H1 (cell line): ENCODE measurements around the gene ZNF300. TPM values are rescaled to one million over a fixed set of nuclear protein-coding genes. Genes with fewer than 3 reads are reported as not detected.
A peak's percentile ranks its signal among the peaks of the same experiment; 100 is the strongest.

Experiments used
- ASH2L ChIP-seq: fragments of 200-600, 300-600 bp; sonication (generic); IDR thresholded peaks from one replicate; pipeline ENCODE4 v1.7.1; 2017; ENCODE audit warnings: low read length
- BACH1 ChIP-seq: IDR thresholded peaks from 2 replicates; pipeline ENCODE4 v1.6.1; 2012; ENCODE audit warnings: low read length, improper control_type of control experiment
- CBX8 ChIP-seq: fragments of 300-800, 300-1000 bp; sonication (generic); IDR thresholded peaks from 2 replicates; pipeline ENCODE4 v1.7.1; 2016; ENCODE audit warnings: low read depth, low read length, borderline replicate concordance
- CHD2 ChIP-seq: IDR thresholded peaks from 2 replicates; pipeline ENCODE4 v1.6.1; 2012; ENCODE audit warnings: low read length, improper control_type of control experiment
- CTBP2 ChIP-seq: IDR thresholded peaks from 2 replicates; pipeline ENCODE4 v1.7.0; 2011; ENCODE audit warnings: borderline replicate concordance, mild to moderate bottlenecking, moderate library complexity, mixed read lengths, low read length; ENCODE audit not compliant: insufficient read depth, insufficient read length
- E2F6 ChIP-seq: IDR thresholded peaks from 2 replicates; pipeline ENCODE4 v1.6.1; 2012; ENCODE audit warnings: inconsistent platforms
- HDAC2 ChIP-seq, 2 experiments: fragments of 300-600 bp in 1 of 2; sonication (generic) in 1 of 2; IDR thresholded peaks; 2 replicates each; pipeline ENCODE4 v1.6.1; 2011 to 2012; ENCODE audit warnings: low read depth in 2 of 2, low read length in 2 of 2, mild to moderate bottlenecking in 2 of 2, moderate library complexity in 2 of 2, borderline replicate concordance in 1 of 2, inconsistent platforms in 1 of 2
- HDAC6 ChIP-seq: IDR thresholded peaks from one replicate; pipeline ENCODE4 v1.7.1; 2012; ENCODE audit warnings: low read depth, mild to moderate bottlenecking, inconsistent platforms, low read length, moderate library complexity
- JUN ChIP-seq: IDR thresholded peaks from 2 replicates; pipeline ENCODE4 v1.6.1; 2011; ENCODE audit warnings: low read depth, mild to moderate bottlenecking, improper control_type of control experiment, low read length
- KDM5A ChIP-seq: fragments of 200-600 bp; IDR thresholded peaks from 2 replicates; pipeline ENCODE4 v1.7.1; 2012; ENCODE audit warnings: mild to moderate bottlenecking, low read length, inconsistent platforms, mixed read lengths
- MAFK ChIP-seq: IDR thresholded peaks from 2 replicates; pipeline ENCODE4 v1.6.1; 2012; ENCODE audit warnings: low read depth, mild to moderate bottlenecking, improper control_type of control experiment, low read length
- PHF8 ChIP-seq: fragments of 200-600 bp; sonication (generic); conservative IDR thresholded peaks from 2 replicates; pipeline ENCODE4 v1.7.1; 2012; ENCODE audit warnings: low read depth, mild to moderate bottlenecking, inconsistent platforms, low read length, moderate library complexity
- POLR2AphosphoS5 ChIP-seq: IDR thresholded peaks from 2 replicates; pipeline ENCODE4 v1.6.1; 2011; ENCODE audit warnings: low read depth, low read length
- POU5F1 ChIP-seq: IDR thresholded peaks from 2 replicates; pipeline ENCODE4 v1.6.1; 2011; ENCODE audit warnings: low read depth, mild to moderate bottlenecking, low read length, moderate library complexity
- RBBP5 ChIP-seq: IDR thresholded peaks from 2 replicates; pipeline ENCODE4 v1.7.1; 2012; ENCODE audit warnings: low read depth, mild to moderate bottlenecking, inconsistent platforms, low read length, moderate library complexity, borderline replicate concordance
- RNF2 ChIP-seq: fragments of 200-900, 300-1000 bp; sonication (generic); IDR thresholded peaks from 2 replicates; pipeline ENCODE4 v1.7.1; 2016; ENCODE audit warnings: borderline replicate concordance, low read depth, mild to moderate bottlenecking, antibody characterized with exemption, low read length; ENCODE audit not compliant: poor library complexity, severe bottlenecking; ENCODE audit errors: missing control alignments
- RXRA ChIP-seq: IDR thresholded peaks from 2 replicates; pipeline ENCODE4 v1.6.1; 2011; ENCODE audit warnings: low read depth, mild to moderate bottlenecking, low read length, moderate library complexity; ENCODE audit not compliant: insufficient read depth
- SIN3A ChIP-seq, 2 experiments: IDR thresholded peaks in 1 of 2; conservative IDR thresholded peaks in 1 of 2; 2 replicates each; pipeline ENCODE4 v1.6.1; 2011 to 2012; ENCODE audit warnings: low read length in 2 of 2, improper control_type of control experiment in 1 of 2, low read depth in 1 of 2, mild to moderate bottlenecking in 1 of 2
- SP1 ChIP-seq: IDR thresholded peaks from 2 replicates; pipeline ENCODE4 v1.6.1; 2011; ENCODE audit warnings: low read depth, low read length
- SP2 ChIP-seq: IDR thresholded peaks from 2 replicates; pipeline ENCODE4 v1.6.1; 2012; ENCODE audit warnings: mild to moderate bottlenecking, low read length, inconsistent platforms
- SP4 ChIP-seq: IDR thresholded peaks from 2 replicates; pipeline ENCODE4 v1.6.1; 2012; ENCODE audit warnings: low read length, inconsistent platforms
- SUZ12 ChIP-seq: fragments of 200-600 bp; sonication (generic); IDR thresholded peaks from 2 replicates; pipeline ENCODE4 v1.6.1; 2012; ENCODE audit warnings: mild to moderate bottlenecking, inconsistent platforms, low read length, moderate library complexity, mixed read lengths
- TBP ChIP-seq: IDR thresholded peaks from 2 replicates; pipeline ENCODE4 v1.6.1; 2011; ENCODE audit warnings: low read depth, low read length, improper control_type of control experiment
- ZNF274 ChIP-seq: IDR thresholded peaks from 2 replicates; pipeline ENCODE4 v1.7.0; 2012; ENCODE audit warnings: low read length, borderline replicate concordance; ENCODE audit errors: extremely low read depth
- polyA plus RNA-seq, 7 experiments: library from polyadenylated mRNA; depleted of rRNA in 3 of 7; stranded (reverse) in 5 of 7; unstranded in 2 of 7; fragments of >200 nt in 5 of 7; fragments of 200-250 nt in 2 of 7; gene quantifications; 1 replicate in 5 of 7; 2 replicates in 1 of 7; 4 replicates in 1 of 7; pipeline versions ENCODE4 v1.2.1 to v1.2.3, GENCODE V29; 2011 to 2013; ENCODE audit warnings: missing spikeins in 2 of 7, mixed read lengths in 2 of 7
- total RNA-seq: library from RNA; stranded (reverse); fragmentation: NEBNext Ultra II Directional; extraction: Animal tissue kit (Norgen Biotek cat#: 25700); gene quantifications from 2 replicates; pipeline ENCODE4 v1.2.1, GENCODE V29; 2021

Gene ZNF300
- total and polyA plus RNA-seq, 2 of the 8 experiments (the other 6 are each of a cell fraction or from before 2014, with no cell fraction given), result 6.7 to 15.8 TPM

- no peak for TF ChIP-seq RNF2
- no peak for TF ChIP-seq SUZ12
- TF ChIP-seq SP4, result no peak
- no peak for TF ChIP-seq POU5F1
- no peak for TF ChIP-seq JUN
- no peak for TF ChIP-seq KDM5A
- TF ChIP-seq CBX8, result no peak
- peak; percentile 59 for TF ChIP-seq ASH2L
- peak; percentile 55; the same call in 1 of the 2 replicates for TF ChIP-seq TBP
- no peak for TF ChIP-seq RXRA
- TF ChIP-seq CHD2, result no peak
- no peak for TF ChIP-seq ZNF274
- TF ChIP-seq HDAC6, result no peak
- TF ChIP-seq PHF8, result peak; percentile 67
- no peak for TF ChIP-seq HDAC2 (IDR thresholded peaks at IDR 0.05; ENCODE audit: borderline replicate concordance in 1 of 2, low read depth in 2 of 2, low read length in 2 of 2)
- TF ChIP-seq MAFK, result no peak
- TF ChIP-seq SP1, result 0 out of 2 replicates have a peak, but pooled peaks have one; percentile 43
- TF ChIP-seq SP2, result no peak
- TF ChIP-seq CTBP2, result no peak
- peak; percentile 59 for TF ChIP-seq POLR2AphosphoS5
- no peak for TF ChIP-seq RBBP5
- no peak for TF ChIP-seq SIN3A (conservative IDR thresholded peaks at IDR 0.05 in 1 of 2, IDR thresholded peaks at IDR 0.05 in 1 of 2; ENCODE audit: low read depth in 1 of 2, low read length in 2 of 2)
- no peak for TF ChIP-seq BACH1
- peak; percentile 54 for TF ChIP-seq E2F6
Observed at GRCh38 chr5:150904479-150905311, at the start of gene ZNF300 (continued).
